Epithelial cell of esophagus (primary cell): Measurements from ENCODE around the gene PLK5.

Source experiments
- DNase-seq: peaks from one replicate; pipeline ENCODE4 v3.0.0; 2010; ENCODE audit warnings: low read depth
- H3K4me3 ChIP-seq: 2 replicates; pipeline ENCODE4 v1.5.1; 2011; ENCODE audit warnings: mild to moderate bottlenecking, low read length, control low read depth
- TF ChIP-seq, protein P1 (sequence below): IDR thresholded peaks from 2 replicates; pipeline ENCODE4 v1.5.1; 2011; ENCODE audit warnings: low read depth, mild to moderate bottlenecking, low read length, control low read depth, inconsistent platforms; ENCODE audit not compliant: insufficient read depth; ENCODE audit errors: missing control alignments

PLK5 gene

DNA sequence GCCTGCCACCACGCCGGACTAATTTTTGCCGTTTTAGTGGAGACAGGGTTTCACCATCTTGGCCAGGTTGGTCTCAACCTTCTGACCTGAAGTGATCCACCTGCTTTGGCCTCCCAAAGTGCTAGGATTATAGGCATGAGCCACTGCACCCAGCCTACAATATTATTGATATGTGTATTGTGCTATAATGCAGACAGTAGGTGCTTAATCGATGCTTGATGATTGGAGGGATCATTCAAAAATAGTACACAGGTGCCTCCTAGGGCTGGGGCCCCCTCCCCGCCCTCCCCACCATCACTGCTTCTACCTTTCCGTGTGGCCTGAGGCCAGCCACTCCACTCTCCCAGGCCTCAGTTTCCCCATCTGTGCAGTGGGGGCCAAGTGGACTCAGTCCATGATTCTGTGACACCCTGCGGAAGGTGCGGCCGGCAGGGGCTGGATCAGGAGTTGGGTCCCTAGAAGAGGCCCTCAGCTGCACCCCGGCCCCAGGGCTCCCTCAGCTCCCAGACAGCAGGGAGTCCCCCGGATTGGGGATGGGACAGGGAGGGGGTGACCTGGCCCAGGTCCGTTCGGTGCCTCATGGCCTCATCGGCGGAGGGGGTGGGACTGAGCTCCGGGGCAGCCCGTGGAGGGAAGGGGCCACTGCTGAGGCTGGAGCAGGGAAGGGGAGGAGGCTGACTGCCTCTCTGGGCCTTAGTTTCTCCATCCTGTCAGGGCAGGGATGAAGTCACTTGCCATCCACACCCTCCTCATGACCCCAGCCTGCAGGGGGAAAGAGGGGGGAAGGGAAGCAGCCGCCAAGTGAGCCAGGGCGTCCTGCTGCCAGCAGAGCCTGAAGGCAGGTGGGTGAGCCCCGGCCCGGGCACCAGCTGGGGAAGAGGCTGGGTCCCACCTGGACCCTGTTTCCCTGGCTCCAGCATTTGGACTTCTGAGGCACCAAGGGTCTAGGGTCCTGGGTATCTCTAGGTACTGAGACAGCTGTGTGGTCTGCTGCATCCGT, 12.3 kb upstream of the PLK5 start:
- peak overlapping the region; percentile 10 for H3K4me3 ChIP-seq
- DNase-seq: no peak
- TF ChIP-seq, protein P1, sequence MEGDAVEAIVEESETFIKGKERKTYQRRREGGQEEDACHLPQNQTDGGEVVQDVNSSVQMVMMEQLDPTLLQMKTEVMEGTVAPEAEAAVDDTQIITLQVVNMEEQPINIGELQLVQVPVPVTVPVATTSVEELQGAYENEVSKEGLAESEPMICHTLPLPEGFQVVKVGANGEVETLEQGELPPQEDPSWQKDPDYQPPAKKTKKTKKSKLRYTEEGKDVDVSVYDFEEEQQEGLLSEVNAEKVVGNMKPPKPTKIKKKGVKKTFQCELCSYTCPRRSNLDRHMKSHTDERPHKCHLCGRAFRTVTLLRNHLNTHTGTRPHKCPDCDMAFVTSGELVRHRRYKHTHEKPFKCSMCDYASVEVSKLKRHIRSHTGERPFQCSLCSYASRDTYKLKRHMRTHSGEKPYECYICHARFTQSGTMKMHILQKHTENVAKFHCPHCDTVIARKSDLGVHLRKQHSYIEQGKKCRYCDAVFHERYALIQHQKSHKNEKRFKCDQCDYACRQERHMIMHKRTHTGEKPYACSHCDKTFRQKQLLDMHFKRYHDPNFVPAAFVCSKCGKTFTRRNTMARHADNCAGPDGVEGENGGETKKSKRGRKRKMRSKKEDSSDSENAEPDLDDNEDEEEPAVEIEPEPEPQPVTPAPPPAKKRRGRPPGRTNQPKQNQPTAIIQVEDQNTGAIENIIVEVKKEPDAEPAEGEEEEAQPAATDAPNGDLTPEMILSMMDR: no peak

DNA sequence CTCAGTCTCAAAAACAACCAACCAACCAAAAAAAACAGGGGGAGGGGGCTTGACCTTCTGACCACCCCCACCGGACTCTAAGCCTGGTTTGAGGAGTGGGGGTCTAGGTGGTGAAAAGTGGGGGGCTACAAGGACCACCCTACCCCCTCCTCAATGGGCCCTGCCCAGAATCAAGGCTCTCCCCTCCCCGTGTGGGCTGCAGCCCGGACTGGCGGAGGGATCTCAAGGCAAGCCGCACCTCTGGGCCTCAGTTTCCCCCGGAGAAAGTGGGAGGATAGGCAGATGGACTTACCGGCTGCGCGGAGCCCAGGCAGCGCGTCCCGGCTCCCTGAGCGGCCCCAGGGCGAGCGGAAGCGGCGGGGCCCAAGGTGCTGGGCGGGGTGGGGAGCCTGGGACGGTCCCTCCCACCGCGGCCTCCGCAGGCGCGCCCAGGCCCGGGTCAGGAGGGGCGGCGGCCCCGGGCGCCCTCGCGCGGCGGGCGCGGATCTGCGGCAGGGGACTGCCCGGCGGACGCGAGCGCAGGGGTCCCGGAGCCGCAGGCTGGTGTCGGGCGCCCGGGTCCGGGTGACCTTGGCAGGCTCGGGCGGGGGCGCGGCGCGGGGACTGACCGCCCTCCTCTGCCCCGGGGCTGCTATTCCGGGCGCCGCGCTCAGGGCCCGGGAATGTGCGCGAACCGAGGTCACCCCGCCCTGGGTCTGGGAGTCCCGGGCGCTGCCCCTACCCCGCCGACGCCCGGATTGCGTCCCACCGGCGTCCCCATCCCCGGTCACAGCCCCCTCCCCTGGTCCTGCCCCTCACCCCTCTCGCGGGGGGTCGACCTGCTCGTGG, 11.0 kb upstream of the PLK5 start, which contains the start of gene ADAMTSL5:
Gene ADAMTSL5, minus strand, starts transcription at position 349 of the 828 bp plus-strand sequence. CDS start 2,076 bp downstream, outside the sequence.
- peak within 1 kb of the TSS; percentile 47 for H3K4me3 ChIP-seq
- DNase-seq: peak; percentile 77
- TF ChIP-seq, protein P1: no peak

DNA sequence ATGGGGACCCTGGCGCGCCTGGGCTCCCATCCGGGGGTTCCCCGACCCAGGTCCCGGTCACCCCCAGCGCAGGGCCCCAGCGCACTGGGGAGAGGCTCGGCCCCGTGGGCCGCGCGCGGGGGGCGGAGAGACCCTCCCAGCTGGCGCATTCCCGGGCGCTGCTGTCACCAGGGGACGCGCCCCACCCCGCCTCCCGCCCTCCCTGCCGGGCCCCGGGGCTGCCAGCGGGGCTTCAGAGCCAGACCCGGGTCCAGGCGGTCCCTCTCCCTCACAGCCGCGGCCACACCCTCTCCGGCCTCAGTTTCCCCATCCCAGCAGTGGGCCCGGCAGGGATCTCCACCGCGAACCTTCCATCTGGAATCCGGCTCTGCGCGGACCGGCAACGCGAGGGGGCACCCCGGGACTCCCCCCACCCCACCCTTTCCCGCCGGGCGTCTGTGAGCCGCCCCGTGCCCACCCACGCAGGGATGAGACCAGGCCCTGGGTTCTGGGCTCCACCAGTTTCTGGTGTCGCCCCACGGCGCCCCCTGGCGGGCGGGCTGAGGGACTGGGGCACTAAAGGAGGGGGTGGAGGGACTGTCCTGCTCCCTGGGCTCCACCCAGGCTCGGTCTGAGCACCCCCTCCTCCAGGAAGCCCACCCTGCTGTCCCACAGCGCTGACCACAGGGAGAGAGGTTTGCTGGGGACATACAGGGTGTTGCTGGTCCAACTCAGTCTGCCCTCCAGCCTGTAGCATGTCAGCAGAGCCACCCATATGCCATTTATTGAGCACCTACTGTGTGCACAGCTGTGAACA, 10.2 kb upstream of the PLK5 start:
- TF ChIP-seq, protein P1: peak; percentile 74
- peak; percentile 76 for DNase-seq
- peak overlapping the region; percentile 47 for H3K4me3 ChIP-seq

DNA sequence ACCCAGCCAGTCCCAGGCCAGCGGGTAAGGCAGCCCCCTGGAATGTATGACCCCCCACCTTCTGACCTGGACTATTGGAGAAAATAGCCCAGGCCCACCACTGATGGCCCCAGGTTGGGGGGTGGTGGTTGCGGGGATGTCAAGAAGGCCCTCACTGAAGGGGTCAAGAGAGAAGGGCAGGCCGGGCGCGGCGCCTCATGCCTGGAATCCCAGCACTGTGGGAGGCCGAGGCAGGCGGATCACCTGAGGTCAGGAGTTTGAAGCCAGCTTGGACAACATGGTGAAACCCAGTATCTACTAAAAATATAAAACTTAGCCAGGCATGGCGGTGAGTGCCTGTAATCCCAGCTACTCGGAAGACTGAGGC, 9.6 kb upstream of the PLK5 start:
- no peak for DNase-seq
- TF ChIP-seq, protein P1: no peak

DNA sequence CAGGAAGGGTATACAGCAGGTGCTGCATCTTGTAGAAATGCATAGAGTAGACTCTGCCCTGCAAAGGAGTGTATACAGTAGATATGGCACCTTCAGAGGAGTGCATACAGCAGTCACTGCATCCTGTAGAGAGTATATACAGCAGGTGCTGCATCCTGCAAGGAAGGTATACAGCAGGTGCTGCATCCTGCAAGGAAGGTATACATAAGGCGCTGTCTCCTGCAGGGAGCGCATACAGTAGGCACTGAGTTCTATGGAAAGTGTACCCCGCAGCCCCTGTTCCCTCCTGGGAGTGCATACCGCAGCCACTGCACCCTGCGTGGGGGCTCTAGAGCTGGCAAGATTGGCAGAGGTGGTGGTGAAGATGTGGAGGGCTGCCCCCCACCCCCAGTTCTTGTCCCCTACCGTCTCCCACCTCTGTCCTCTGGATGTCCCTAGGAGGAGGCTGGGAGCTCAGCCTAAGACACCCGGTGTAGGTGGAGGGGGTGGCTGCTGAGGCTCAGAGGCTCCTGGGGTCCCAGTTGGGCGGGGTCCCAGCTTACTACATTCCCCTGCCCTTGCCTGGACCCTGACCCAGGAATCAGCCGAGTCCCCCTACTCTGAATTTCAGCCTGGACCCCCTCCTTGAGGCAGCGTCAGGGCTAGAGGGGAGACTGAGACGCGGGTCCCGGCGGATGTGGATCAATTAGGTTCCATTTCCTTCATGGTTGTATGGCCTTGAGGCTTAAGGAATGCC, 8.7 kb upstream of the PLK5 start:
- TF ChIP-seq, protein P1: no peak
- H3K4me3 ChIP-seq: no peak overlapping the region
- no peak for DNase-seq

More for the DNA sequence above, 9.6 kb upstream of the PLK5 start:
- no peak overlapping the region for H3K4me3 ChIP-seq

DNA sequence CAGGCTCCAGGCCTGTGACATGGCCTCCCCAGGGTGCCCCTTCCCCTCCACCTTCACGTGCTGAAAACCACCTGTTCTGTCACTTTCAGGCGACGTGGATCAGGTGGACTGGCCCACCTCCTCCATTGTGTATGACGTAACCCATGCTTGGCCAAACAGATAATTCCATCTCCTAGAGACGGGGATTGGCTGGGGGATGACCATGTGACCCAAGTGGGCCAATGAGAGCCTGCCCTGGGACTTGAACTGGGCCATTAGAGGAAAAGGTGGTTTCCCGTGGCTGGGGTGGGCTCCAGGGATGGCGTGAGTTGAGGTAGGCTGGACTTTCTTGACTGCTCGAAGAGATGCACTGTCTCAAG, 7.5 kb upstream of the PLK5 start:
- TF ChIP-seq, protein P1: no peak
- DNase-seq: no peak
- H3K4me3 ChIP-seq: no peak overlapping the region
